H9 (cell line): ENCODE results near the gene NLN. TPM values are rescaled to one million over a fixed set of nuclear protein-coding genes. Genes with fewer than 3 reads are reported as not detected.

Experiments used
- DNase-seq: peaks from one replicate; pipeline ENCODE4 v3.0.0-alpha.2; 2017
- H2AFZ ChIP-seq: one replicate; pipeline ENCODE4 v1.6.1; 2013; ENCODE audit warnings: mild to moderate bottlenecking, low read length, control low read depth, moderate library complexity
- H2AK5ac ChIP-seq: 2 replicates; pipeline ENCODE4 v1.6.1; 2013; ENCODE audit warnings: low read length, control low read depth, mixed read lengths; ENCODE audit not compliant: insufficient read length
- H2BK120ac ChIP-seq: one replicate; pipeline ENCODE4 v1.6.1; 2013; ENCODE audit warnings: low read depth, mild to moderate bottlenecking, low read length, control low read depth, inconsistent platforms; ENCODE audit not compliant: poor library complexity, severe bottlenecking
- H2BK12ac ChIP-seq: 2 replicates; pipeline ENCODE4 v1.6.1; 2013; ENCODE audit warnings: low read length, control low read depth, mixed read lengths, low read depth; ENCODE audit not compliant: insufficient read length
- H2BK15ac ChIP-seq: 2 replicates; pipeline ENCODE4 v1.6.1; 2013; ENCODE audit warnings: low read depth, low read length, control low read depth
- H2BK20ac ChIP-seq: one replicate; pipeline ENCODE4 v1.6.1; 2013; ENCODE audit warnings: low read depth, mild to moderate bottlenecking, low read length, control low read depth, inconsistent platforms; ENCODE audit not compliant: poor library complexity, severe bottlenecking
- H2BK5ac ChIP-seq: 2 replicates; pipeline ENCODE4 v1.6.1; 2013; ENCODE audit warnings: low read length, control low read depth, mixed read lengths; ENCODE audit not compliant: insufficient read length
- H3K14ac ChIP-seq: 2 replicates; pipeline ENCODE4 v1.6.1; 2013; ENCODE audit warnings: low read length, control low read depth; ENCODE audit not compliant: insufficient read depth
- H3K18ac ChIP-seq: 2 replicates; pipeline ENCODE4 v1.6.1; 2013; ENCODE audit warnings: low read depth, mild to moderate bottlenecking, mixed read lengths, low read length, control low read depth; ENCODE audit not compliant: insufficient read length
- H3K23ac ChIP-seq: 2 replicates; pipeline ENCODE4 v1.6.1; 2013; ENCODE audit warnings: low read length, control low read depth, mixed read lengths, low read depth; ENCODE audit not compliant: insufficient read length
- H3K23me2 ChIP-seq: 2 replicates; pipeline ENCODE4 v1.6.1; 2013; ENCODE audit warnings: low read depth, mild to moderate bottlenecking, mixed read lengths, low read length, control low read depth; ENCODE audit not compliant: insufficient read length, poor library complexity, severe bottlenecking
- H3K27ac ChIP-seq: 2 replicates; pipeline ENCODE4 v1.5.1; 2013; ENCODE audit warnings: low read length, control low read depth, mixed read lengths, low read depth; ENCODE audit not compliant: insufficient read length
- H3K27me3 ChIP-seq: 2 replicates; pipeline ENCODE4 v1.6.1; 2013; ENCODE audit warnings: low read length, control low read depth, inconsistent platforms; ENCODE audit not compliant: insufficient read depth
- H3K4ac ChIP-seq: 2 replicates; pipeline ENCODE4 v1.6.1; 2013; ENCODE audit warnings: low read depth, mild to moderate bottlenecking, control low read depth, inconsistent platforms, low read length, moderate library complexity
- H3K4me1 ChIP-seq: 2 replicates; pipeline ENCODE4 v1.6.1; 2013; ENCODE audit warnings: low read length, control low read depth, inconsistent platforms; ENCODE audit not compliant: insufficient read depth
- H3K4me2 ChIP-seq: 2 replicates; pipeline ENCODE4 v1.6.1; 2013; ENCODE audit warnings: low read length, control low read depth, mixed read lengths; ENCODE audit not compliant: insufficient read length, insufficient read depth
- H3K56ac ChIP-seq: 2 replicates; pipeline ENCODE4 v1.6.1; 2013; ENCODE audit warnings: low read depth, mild to moderate bottlenecking, mixed read lengths, low read length, control low read depth; ENCODE audit not compliant: insufficient read length
- H3K79me1 ChIP-seq: 2 replicates; pipeline ENCODE4 v1.6.1; 2013; ENCODE audit warnings: low read depth, mild to moderate bottlenecking, moderate library complexity, low read length, control low read depth, inconsistent platforms; ENCODE audit not compliant: insufficient read depth, poor library complexity, severe bottlenecking
- H3K79me2 ChIP-seq: 2 replicates; pipeline ENCODE4 v1.6.1; 2013; ENCODE audit warnings: low read length, control low read depth, inconsistent platforms; ENCODE audit not compliant: insufficient read depth
- H3K9ac ChIP-seq: 2 replicates; pipeline ENCODE4 v1.6.1; 2013; ENCODE audit warnings: low read length, control low read depth, mixed read lengths; ENCODE audit not compliant: insufficient read length; ENCODE audit errors: extremely low read depth
- H3K9me3 ChIP-seq: one replicate; pipeline ENCODE4 v1.6.1; 2013; ENCODE audit warnings: low read depth, low read length, inconsistent platforms; ENCODE audit not compliant: control insufficient read depth
- H3T11ph ChIP-seq: one replicate; pipeline ENCODE4 v1.6.1; 2013; ENCODE audit warnings: mild to moderate bottlenecking, low read length, control low read depth, inconsistent platforms
- H4K20me1 ChIP-seq: one replicate; pipeline ENCODE4 v1.6.1; 2013; ENCODE audit not compliant: control insufficient read depth, insufficient read length, insufficient read depth
- H4K5ac ChIP-seq: 2 replicates; pipeline ENCODE4 v1.6.1; 2013; ENCODE audit warnings: low read depth, mild to moderate bottlenecking, mixed read lengths, low read length, control low read depth; ENCODE audit not compliant: insufficient read length
- H4K8ac ChIP-seq: replicated peaks from 2 replicates; pipeline ENCODE4 v1.6.1; 2013; ENCODE audit warnings: low read length, control low read depth, mixed read lengths, low read depth; ENCODE audit not compliant: insufficient read length
- H4K91ac ChIP-seq: 2 replicates; pipeline ENCODE4 v1.6.1; 2013; ENCODE audit warnings: low read depth, mild to moderate bottlenecking, moderate library complexity, mixed read lengths, low read length, control low read depth; ENCODE audit not compliant: insufficient read length
- H3K27ac Mint-ChIP-seq, 3 experiments: 2 replicates in 2 of 3; 3 replicates in 1 of 3; pipeline ENCODE4 v1.8.0; 2020 to 2021; ENCODE audit warnings: mixed read lengths in 3 of 3, mild to moderate bottlenecking in 1 of 3, moderate library complexity in 1 of 3
- H3K27me3 Mint-ChIP-seq: 2 replicates; pipeline ENCODE4 v1.8.0; 2021; ENCODE audit warnings: low read depth, mild to moderate bottlenecking, moderate library complexity, mixed read lengths
- H3K36me3 Mint-ChIP-seq, 3 experiments: 2 replicates in 2 of 3; 3 replicates in 1 of 3; pipeline ENCODE4 v1.8.0; 2020 to 2021; ENCODE audit warnings: low read depth in 3 of 3, mixed read lengths in 3 of 3; ENCODE audit not compliant: insufficient read depth in 1 of 3
- H3K4me1 Mint-ChIP-seq, 2 experiments: 2 replicates each; pipeline ENCODE4 v1.8.0; 2020; ENCODE audit warnings: mixed read lengths in 2 of 2
- H3K4me3 Mint-ChIP-seq, 2 experiments: 2 replicates in 1 of 2; 3 replicates in 1 of 2; pipeline ENCODE4 v1.8.0; 2020 to 2021; ENCODE audit warnings: mild to moderate bottlenecking in 2 of 2, mixed read lengths in 2 of 2, moderate library complexity in 1 of 2
- H3K9me3 Mint-ChIP-seq, 2 experiments: 2 replicates in 1 of 2; 3 replicates in 1 of 2; pipeline ENCODE4 v1.8.0; 2020; ENCODE audit warnings: mild to moderate bottlenecking in 2 of 2, mixed read lengths in 2 of 2, moderate library complexity in 1 of 2
- WGBS: extraction: QIAGEN DNeasy Blood & Tissue Kit; methylation state at CpG from one replicate; pipeline ENCODE4 v1.1.7; 2013; ENCODE audit warnings: missing lambda C conversion rate, low lambda C conversion rate, mixed read lengths; ENCODE audit not compliant: insufficient read length; ENCODE audit errors: extremely low coverage; 5-methylcytosine and 5-hydroxymethylcytosine counted together
- total RNA-seq: library from RNA; stranded (reverse); gene quantifications from 2 replicates; pipeline ENCODE4 v1.2.1, GENCODE V29; 2021
- TF ChIP-seq, protein P1 (sequence below): fragments of 200-600 bp; sonication (generic); conservative IDR thresholded peaks from 3 replicates; pipeline ENCODE4 v1.8.0; 2021; ENCODE audit warnings: antibody characterized with exemption, mild to moderate bottlenecking

Gene NLN
- total RNA-seq, 1 experiment from 2014 or later, result 137 TPM

DNA sequence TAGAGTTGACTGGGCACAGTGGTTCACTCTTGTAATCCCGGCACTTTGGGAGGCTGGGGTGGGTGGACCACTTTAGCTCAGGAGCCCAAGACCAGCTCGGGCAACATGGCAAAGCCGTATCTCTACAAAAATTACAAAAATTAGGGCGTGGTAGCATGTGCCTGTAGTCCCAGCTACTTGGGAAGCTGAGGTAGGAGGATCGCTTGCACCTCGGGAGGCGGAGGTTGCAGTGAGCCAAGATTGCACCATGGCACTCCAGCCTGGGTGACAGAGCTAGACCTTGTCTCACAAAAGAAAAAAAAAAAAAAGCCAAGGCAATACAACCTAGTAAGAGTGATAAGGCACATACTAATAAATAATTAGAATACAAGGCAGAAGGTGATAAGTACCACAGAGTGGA, 15.8 kb downstream of the NLN start:
- Histone ChIP-seq H3K18ac (no peak overlapping the region), H3K4me1 (no peaks in the 10 kb centered on the region; the same call in 1 of the 2 replicates), H3K79me2 (peaks cover 18% of the 10 kb centered on the region; the same call in 1 of the 2 replicates), H3K9ac (no peak overlapping the region), H3K23ac (no peak overlapping the region), H4K5ac (no peak overlapping the region), H3K27me3 (no peaks in the 10 kb centered on the region), H4K8ac (no peak overlapping the region), H2BK15ac (no peak overlapping the region), H2AK5ac (no peak overlapping the region), H2BK12ac (no peak overlapping the region), H3K4ac (no peak overlapping the region), H3K27ac (no peak overlapping the region), H2BK120ac (no peak overlapping the region), H3K4me2 (no peak overlapping the region), H2AFZ (no peak overlapping the region), H3T11ph (no peak overlapping the region), H3K56ac (no peak overlapping the region), H4K20me1 (no peaks in the 10 kb centered on the region), H3K9me3 (no peaks in the 10 kb centered on the region), H3K14ac (no peak overlapping the region), H2BK5ac (no peak overlapping the region), H2BK20ac (no peak overlapping the region), H4K91ac (no peak overlapping the region), H3K23me2 (no peaks in the 10 kb centered on the region), H3K79me1 (no peaks in the 10 kb centered on the region)
- Mint-ChIP-seq H3K36me3 (peaks cover 4 to 6% (median 4%) of the 10 kb centered on the region in 3 experiments; a peak in 3 of 7 replicates), H3K4me3 (no peak overlapping the region), H3K9me3 (no peaks in the 10 kb centered on the region), H3K27me3 (no peaks in the 10 kb centered on the region), H3K27ac (peak overlapping the region in 1 of 3 experiments; percentile 77; a peak in 4 of 7 replicates), H3K4me1 (peaks cover 13% of the 10 kb centered on the region in 2 experiments)
- TF ChIP-seq, protein P1, sequence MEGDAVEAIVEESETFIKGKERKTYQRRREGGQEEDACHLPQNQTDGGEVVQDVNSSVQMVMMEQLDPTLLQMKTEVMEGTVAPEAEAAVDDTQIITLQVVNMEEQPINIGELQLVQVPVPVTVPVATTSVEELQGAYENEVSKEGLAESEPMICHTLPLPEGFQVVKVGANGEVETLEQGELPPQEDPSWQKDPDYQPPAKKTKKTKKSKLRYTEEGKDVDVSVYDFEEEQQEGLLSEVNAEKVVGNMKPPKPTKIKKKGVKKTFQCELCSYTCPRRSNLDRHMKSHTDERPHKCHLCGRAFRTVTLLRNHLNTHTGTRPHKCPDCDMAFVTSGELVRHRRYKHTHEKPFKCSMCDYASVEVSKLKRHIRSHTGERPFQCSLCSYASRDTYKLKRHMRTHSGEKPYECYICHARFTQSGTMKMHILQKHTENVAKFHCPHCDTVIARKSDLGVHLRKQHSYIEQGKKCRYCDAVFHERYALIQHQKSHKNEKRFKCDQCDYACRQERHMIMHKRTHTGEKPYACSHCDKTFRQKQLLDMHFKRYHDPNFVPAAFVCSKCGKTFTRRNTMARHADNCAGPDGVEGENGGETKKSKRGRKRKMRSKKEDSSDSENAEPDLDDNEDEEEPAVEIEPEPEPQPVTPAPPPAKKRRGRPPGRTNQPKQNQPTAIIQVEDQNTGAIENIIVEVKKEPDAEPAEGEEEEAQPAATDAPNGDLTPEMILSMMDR, result no peak
- no peak for DNase-seq
- WGBS, result no CpG with 5 or more reads among the region's 7 CpGs
